ENCODE measurements around the gene MROH8. TPM values are rescaled to one million over a fixed set of nuclear protein-coding genes. Genes with fewer than 3 reads are reported as not detected.
A peak's percentile ranks its signal among the peaks of the same experiment; 100 is the strongest.

Gene MROH8
- polyA plus RNA-seq, 1 of the 3 experiments (the other 2 are of a cell fraction): 3.5 TPM

GRCh38 chr20:37200376-37200775 lies 21.0 kb upstream of the MROH8 start:
- H3K4me3 ChIP-seq (ENCODE audit: low read depth in 2 of 2, low read length in 1 of 2): no peak overlapping the region
- 99% methylated on average over 4 of the region's 4 CpGs for WGBS (ENCODE audit: low lambda C conversion rate)
- peaks cover 13 to 28% of the 10 kb centered on the region in 2 experiments for H3K4me1 ChIP-seq (ENCODE audit: control insufficient read depth in 1 of 2, insufficient read depth in 2 of 2, low read depth in 1 of 2, low read length in 1 of 2)
- no peak overlapping the region for H3K4me2 ChIP-seq
- H3K27ac ChIP-seq (ENCODE audit: low read depth in 2 of 2, low read length in 1 of 2): peak overlapping the region in 1 of 2 experiments; percentile 96; a peak in 1 of 4 replicates
- POLR2A ChIA-PET: no interaction called here
- H4K20me1 ChIP-seq (ENCODE audit: insufficient read depth): peaks cover 40% of the 10 kb centered on the region
- CTCF ChIA-PET: interaction anchor here (0.8 to 14.0 kb wide), 9 partner anchors 10 to 330 kb away, joined by 3 to 280 read pairs (median 5); partner anchors contain the start of gene BLCAP
- no peak overlapping the region for H2AFZ ChIP-seq (ENCODE audit: low read depth)
- H3K9ac ChIP-seq: no peak overlapping the region
- no peaks in the 10 kb centered on the region for H3K27me3 ChIP-seq (ENCODE audit: insufficient read depth)
- peaks cover 50 to 62% of the 10 kb centered on the region in 2 experiments for H3K36me3 ChIP-seq (replicated peaks in 1 of 2; ENCODE audit: control insufficient read depth in 1 of 2, insufficient read depth in 2 of 2, low read length in 1 of 2)
- peaks cover 73% of the 10 kb centered on the region for H3K79me2 ChIP-seq (ENCODE audit: insufficient read depth)
- H3K9me3 ChIP-seq: no peaks in the 10 kb centered on the region
- H3F3A ChIP-seq (replicated peaks; ENCODE audit: insufficient read depth): peaks cover 10% of the 10 kb centered on the region
- no peaks in the 10 kb centered on the region for H3K9me2 ChIP-seq
- TF ChIP-seq GATA2 (CRISPR knock-in tag; IDR thresholded peaks at IDR 0.05) (no peak), RXRA (IDR thresholded peaks at IDR 0.05; ENCODE audit: borderline replicate concordance, low read depth) (no peak), FOXM1 (IDR thresholded peaks at IDR 0.05; ENCODE audit: low read depth) (no peak), USF2 (IDR thresholded peaks at IDR 0.05; ENCODE audit: borderline replicate concordance, low read depth, low read length) (no peak), PBX3 (IDR thresholded peaks at IDR 0.05) (no peak)
- no peak for DNase-seq

GRCh38 chr20:37198932-37199660 lies 19.7 kb upstream of the MROH8 start:
- H3F3A ChIP-seq (replicated peaks; ENCODE audit: insufficient read depth): peaks cover 10% of the 10 kb centered on the region
- POLR2A ChIA-PET: no interaction called here
- H4K20me1 ChIP-seq (ENCODE audit: insufficient read depth): peaks cover 50% of the 10 kb centered on the region
- no peaks in the 10 kb centered on the region for H3K27me3 ChIP-seq (ENCODE audit: insufficient read depth)
- no peak overlapping the region for H2AFZ ChIP-seq (ENCODE audit: low read depth)
- H3K36me3 ChIP-seq (replicated peaks in 1 of 2; ENCODE audit: control insufficient read depth in 1 of 2, insufficient read depth in 2 of 2, low read length in 1 of 2): peaks cover 37 to 50% of the 10 kb centered on the region in 2 experiments
- peaks cover 13 to 27% of the 10 kb centered on the region in 2 experiments for H3K4me1 ChIP-seq (ENCODE audit: control insufficient read depth in 1 of 2, insufficient read depth in 2 of 2, low read depth in 1 of 2, low read length in 1 of 2)
- H3K4me3 ChIP-seq (ENCODE audit: low read depth in 2 of 2, low read length in 1 of 2): no peak overlapping the region
- WGBS (ENCODE audit: low lambda C conversion rate): 93% methylated on average over 15 of the region's 16 CpGs
- peaks cover 82% of the 10 kb centered on the region for H3K79me2 ChIP-seq (ENCODE audit: insufficient read depth)
- CTCF ChIA-PET: interaction anchor here (0.9 to 14.0 kb wide), 6 partner anchors 51 to 332 kb away, joined by 3 to 280 read pairs (median 3); partner anchors contain the start of gene BLCAP
- no peak overlapping the region for H3K4me2 ChIP-seq
- H3K9me2 ChIP-seq: no peaks in the 10 kb centered on the region
- H3K9me3 ChIP-seq: no peaks in the 10 kb centered on the region
- no peak overlapping the region for H3K27ac ChIP-seq (ENCODE audit: low read depth in 2 of 2, low read length in 1 of 2)
- DNase-seq: no peak
- no peak overlapping the region for H3K9ac ChIP-seq
- TF ChIP-seq IRF3 (IDR thresholded peaks at IDR 0.05; ENCODE audit: low read depth, low read length) (no peak), ELF1 (IDR thresholded peaks at IDR 0.05) (no peak), REST (IDR thresholded peaks at IDR 0.05; ENCODE audit: low read depth, low read length) (no peak), NFIC (IDR thresholded peaks at IDR 0.05; ENCODE audit: borderline replicate concordance) (no peak), PBX3 (IDR thresholded peaks at IDR 0.05) (no peak), TEAD4 (IDR thresholded peaks at IDR 0.05; ENCODE audit: borderline replicate concordance, insufficient read depth) (no peak), MAX (IDR thresholded peaks at IDR 0.05; ENCODE audit: low read depth) (no peak), POLR2AphosphoS5 (IDR thresholded peaks at IDR 0.05; ENCODE audit: low read depth, low read length) (no peak), RFX5 (IDR thresholded peaks at IDR 0.05; ENCODE audit: low read length) (no peak), SIN3A (IDR thresholded peaks at IDR 0.05; ENCODE audit: borderline replicate concordance, low read depth, low read length) (no peak), YY1 (IDR thresholded peaks at IDR 0.05; ENCODE audit: low read depth) (no peak), USF1 (IDR thresholded peaks at IDR 0.05; ENCODE audit: borderline replicate concordance, low read depth) (no peak), FOXJ3 (CRISPR knock-in tag; IDR thresholded peaks at IDR 0.05) (no peak)
